KBM-7 (cell line): ENCODE measurements around the gene CD3D.
A peak's percentile ranks its signal among the peaks of the same experiment; 100 is the strongest.

Experiments used
- DNase-seq: peaks from one replicate; pipeline ENCODE4 v3.0.0-alpha.2; 2015
- in situ Hi-C: fragments of 300-500 bp; cut with MboI; formaldehyde crosslinking; loops from 2 replicates; pipeline ENCODE4 v1.14.3; 2020; ENCODE audit warnings: low sequenced_read_pairs, low pct_unique_long_range_greater_than_20kb, mixed read lengths

CD3D gene

GRCh38 chr11:118341261-118341660 is 1.2 kb downstream of the CD3D start:
- no peak for DNase-seq
- in situ Hi-C loops, result no loop called here

- in situ Hi-C loops, result no loop called here
- no peak for DNase-seq
These were observed 2.1 kb downstream of the CD3D start for GRCh38 chr11:118340449-118340848.

- in situ Hi-C loops, result no loop called here
- no peak for DNase-seq
These were observed 3.1 kb downstream of the CD3D start for GRCh38 chr11:118339281-118339961.

- DNase-seq, result peak; percentile 49
- in situ Hi-C loops, result no loop called here
These were observed 3.9 kb downstream of the CD3D start for GRCh38 chr11:118338637-118339061.

- in situ Hi-C loops, result no loop called here
- DNase-seq, result no peak
These were observed 7.8 kb downstream of the CD3D start for GRCh38 chr11:118334745-118335144.

GRCh38 chr11:118328745-118329144 is 13.8 kb downstream of the CD3D start:
- DNase-seq, result no peak
- in situ Hi-C loops, result no loop called here

GRCh38 chr11:118325283-118325682 is 17.2 kb downstream of the CD3D start:
- no peak for DNase-seq
- in situ Hi-C loops, result no loop called here

GRCh38 chr11:118322721-118323120 is 19.8 kb downstream of the CD3D start:
- in situ Hi-C loops, result no loop called here
- no peak for DNase-seq

GRCh38 chr11:118321386-118322082 is 21.0 kb downstream of the CD3D start:
- DNase-seq, result peak; percentile 51

GRCh38 chr11:118320515-118320914 is 22.0 kb downstream of the CD3D start:
- DNase-seq, result no peak
- in situ Hi-C loops, result no loop called here

More at GRCh38 chr11:118321386-118322082, 21.0 kb downstream of the CD3D start:
- in situ Hi-C loops, result no loop called here

GRCh38 chr11:118319337-118319707 is 23.2 kb downstream of the CD3D start:
- in situ Hi-C loops, result no loop called here
- peak; percentile 92 for DNase-seq

- in situ Hi-C loops, result no loop called here
- no peak for DNase-seq
These were observed 23.7 kb downstream of the CD3D start for GRCh38 chr11:118318581-118319336.

GRCh38 chr11:118318124-118318523 is 24.4 kb downstream of the CD3D start:
- DNase-seq, result no peak

GRCh38 chr11:118314988-118315411 is 27.5 kb downstream of the CD3D start:
- no peak for DNase-seq
- in situ Hi-C loops, result no loop called here

More at GRCh38 chr11:118318124-118318523, 24.4 kb downstream of the CD3D start:
- in situ Hi-C loops, result no loop called here

GRCh38 chr11:118313242-118313641 is 29.3 kb downstream of the CD3D start:
- no peak for DNase-seq
- in situ Hi-C loops, result no loop called here

- in situ Hi-C loops, result no loop called here
- no peak for DNase-seq
These were observed 30.2 kb downstream of the CD3D start for GRCh38 chr11:118312328-118312727.

- DNase-seq, result no peak
- in situ Hi-C loops, result no loop called here
These were observed 31.0 kb downstream of the CD3D start for GRCh38 chr11:118311518-118311917.

GRCh38 chr11:118310781-118311485 is 31.6 kb downstream of the CD3D start:
- DNase-seq, result no peak
- in situ Hi-C loops, result no loop called here

GRCh38 chr11:118310271-118310670 is 32.2 kb downstream of the CD3D start:
- in situ Hi-C loops, result no loop called here
- DNase-seq, result no peak
